GM12878 (cell line): ENCODE results near the gene SCIMP. TPM values are rescaled to one million over a fixed set of nuclear protein-coding genes. Genes with fewer than 3 reads are reported as not detected.

Experiments used
- CUX1 ChIP-seq: IDR thresholded peaks from 2 replicates; pipeline ENCODE4 v1.6.1; 2012; ENCODE audit warnings: improper control_type of control experiment, low read depth, low read length; ENCODE audit not compliant: insufficient replicate concordance
- EED ChIP-seq: sonication (generic); IDR thresholded peaks from 2 replicates; pipeline ENCODE4 v1.6.1; 2016; ENCODE audit warnings: antibody characterized with exemption, low read depth
- KDM1A ChIP-seq: fragments of 200-600 bp; sonication (generic); IDR thresholded peaks from 2 replicates; pipeline ENCODE4 v1.6.1; 2016; ENCODE audit warnings: borderline replicate concordance
- MTA3 ChIP-seq: IDR thresholded peaks from 2 replicates; pipeline ENCODE4 v1.6.1; 2012; ENCODE audit warnings: low read length, inconsistent platforms, borderline replicate concordance
- NFXL1 ChIP-seq: fragments of 450-650 bp; IDR thresholded peaks from 2 replicates; pipeline ENCODE4 v1.6.1; 2017; ENCODE audit warnings: antibody characterized with exemption, mild to moderate bottlenecking, borderline replicate concordance
- NKRF ChIP-seq: fragments of 450-650 bp; conservative IDR thresholded peaks from 2 replicates; pipeline ENCODE4 v1.6.1; 2017; ENCODE audit warnings: mild to moderate bottlenecking, moderate library complexity
- NRF1 ChIP-seq: conservative IDR thresholded peaks from 2 replicates; pipeline ENCODE4 v1.6.1; 2011; ENCODE audit warnings: mild to moderate bottlenecking, low read depth, low read length, improper control_type of control experiment
- PML ChIP-seq: IDR thresholded peaks from 2 replicates; pipeline ENCODE4 v1.6.1; 2012; ENCODE audit warnings: low read length, inconsistent platforms
- POLR2AphosphoS5 ChIP-seq: IDR thresholded peaks from 2 replicates; pipeline ENCODE4 v1.6.1; 2011; ENCODE audit warnings: mild to moderate bottlenecking, low read length, inconsistent platforms
- POU2F2 ChIP-seq: IDR thresholded peaks from 3 replicates; pipeline ENCODE4 v1.6.1; 2011; ENCODE audit warnings: low read depth, mild to moderate bottlenecking, low read length, borderline replicate concordance
- PRDM15 ChIP-seq: fragments of 450-650 bp; formaldehyde crosslinking; IDR thresholded peaks from 2 replicates; pipeline ENCODE4 v1.4.0; 2020; ENCODE audit warnings: mild to moderate bottlenecking, moderate library complexity
- RUNX3 ChIP-seq: IDR thresholded peaks from 2 replicates; pipeline ENCODE4 v1.6.1; 2012; ENCODE audit warnings: low read length, inconsistent platforms
- SIX5 ChIP-seq: IDR thresholded peaks from 2 replicates; pipeline ENCODE4 v1.6.1; 2011; ENCODE audit warnings: mild to moderate bottlenecking, low read depth, low read length, moderate library complexity; ENCODE audit not compliant: severe bottlenecking
- SPI1 ChIP-seq: IDR thresholded peaks from 2 replicates; pipeline ENCODE4 v1.6.1; 2011; ENCODE audit warnings: low read depth, mild to moderate bottlenecking, low read length, moderate library complexity, borderline replicate concordance; ENCODE audit not compliant: insufficient read depth
- SRF ChIP-seq, 2 experiments: IDR thresholded peaks; 2 replicates each; pipeline ENCODE4 v1.6.1; 2011; ENCODE audit warnings: low read depth in 2 of 2, low read length in 2 of 2, mild to moderate bottlenecking in 1 of 2, moderate library complexity in 1 of 2
- USF2 ChIP-seq: IDR thresholded peaks from 2 replicates; pipeline ENCODE4 v1.6.1; 2011; ENCODE audit warnings: low read depth, low read length, improper control_type of control experiment, borderline replicate concordance
- polyA plus RNA-seq, 11 experiments: library from polyadenylated mRNA; depleted of rRNA in 4 of 11; unstranded in 6 of 11; stranded (reverse) in 5 of 11; fragments of >200 nt; fragmentation: Nextera tagmentation in 4 of 11; fragmentation: Illumina TruSeq in 1 of 11; extraction: Ambion mirVana in 4 of 11; extraction: Trizol in 1 of 11; gene quantifications; 1 replicate in 1 of 11; 2 replicates in 10 of 11; pipeline versions ENCODE4 v1.2.1 to v1.2.3, GENCODE V29; 2011 to 2016; ENCODE audit warnings: inconsistent platforms in 2 of 11, missing spikeins in 2 of 11, low read depth in 1 of 11
- total RNA-seq, 4 experiments: library from RNA; depleted of rRNA in 3 of 4; stranded (reverse); fragments of >200 nt in 3 of 4; fragmentation: Illumina TruSeq in 1 of 4; extraction: Trizol in 1 of 4; gene quantifications; 2 replicates each; pipeline versions ENCODE4 v1.2.1 to v1.2.3, GENCODE V29; 2013 to 2021
- TF ChIP-seq, protein P1 (sequence below): IDR thresholded peaks from 2 replicates; pipeline ENCODE4 v1.6.1; 2012; ENCODE audit warnings: low read length, inconsistent platforms

The SCIMP gene
- total and polyA plus RNA-seq, 10 of the 15 experiments (the other 5 are each of a cell fraction or from before 2014, with no cell fraction given): 56.7 to 151 (median 95.0) TPM

GRCh38 chr17:5237541-5238016, 2.9 kb upstream of the SCIMP start (continued):
- TF ChIP-seq CUX1: no peak
- no peak for TF ChIP-seq KDM1A
- no peak for TF ChIP-seq USF2
- TF ChIP-seq NRF1: no peak
- no peak for TF ChIP-seq SRF (IDR thresholded peaks at IDR 0.05; ENCODE audit: low read depth in 2 of 2, low read length in 2 of 2)
- peak; percentile 41; the same call in 1 of the 2 replicates for TF ChIP-seq SPI1
- no peak for TF ChIP-seq PRDM15 (CRISPR knock-in tag)
- TF ChIP-seq POLR2AphosphoS5: no peak
- no peak for TF ChIP-seq SIX5
- no peak for TF ChIP-seq PML
- no peak for TF ChIP-seq NFXL1
- TF ChIP-seq NKRF: no peak
- TF ChIP-seq EED: peak; percentile 72
- peak; percentile 67; the same call in 1 of the 3 replicates for TF ChIP-seq POU2F2
- no peak; the same call in 1 of the 2 replicates for TF ChIP-seq MTA3
- TF ChIP-seq RUNX3: peak; percentile 83
- TF ChIP-seq, protein P1, sequence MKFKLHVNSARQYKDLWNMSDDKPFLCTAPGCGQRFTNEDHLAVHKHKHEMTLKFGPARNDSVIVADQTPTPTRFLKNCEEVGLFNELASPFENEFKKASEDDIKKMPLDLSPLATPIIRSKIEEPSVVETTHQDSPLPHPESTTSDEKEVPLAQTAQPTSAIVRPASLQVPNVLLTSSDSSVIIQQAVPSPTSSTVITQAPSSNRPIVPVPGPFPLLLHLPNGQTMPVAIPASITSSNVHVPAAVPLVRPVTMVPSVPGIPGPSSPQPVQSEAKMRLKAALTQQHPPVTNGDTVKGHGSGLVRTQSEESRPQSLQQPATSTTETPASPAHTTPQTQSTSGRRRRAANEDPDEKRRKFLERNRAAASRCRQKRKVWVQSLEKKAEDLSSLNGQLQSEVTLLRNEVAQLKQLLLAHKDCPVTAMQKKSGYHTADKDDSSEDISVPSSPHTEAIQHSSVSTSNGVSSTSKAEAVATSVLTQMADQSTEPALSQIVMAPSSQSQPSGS: no peak
